GM18909 (cell line): ENCODE results near the gene FAM9C.

Experiments used
- ATAC-seq: cut with Tn5 transposase; IDR thresholded peaks from one replicate; pipeline ENCODE4 v1.9.1; 2021; ENCODE audit warnings: mild to moderate bottlenecking; ENCODE audit not compliant: unreplicated experiment, poor library complexity

Gene FAM9C

DNA sequence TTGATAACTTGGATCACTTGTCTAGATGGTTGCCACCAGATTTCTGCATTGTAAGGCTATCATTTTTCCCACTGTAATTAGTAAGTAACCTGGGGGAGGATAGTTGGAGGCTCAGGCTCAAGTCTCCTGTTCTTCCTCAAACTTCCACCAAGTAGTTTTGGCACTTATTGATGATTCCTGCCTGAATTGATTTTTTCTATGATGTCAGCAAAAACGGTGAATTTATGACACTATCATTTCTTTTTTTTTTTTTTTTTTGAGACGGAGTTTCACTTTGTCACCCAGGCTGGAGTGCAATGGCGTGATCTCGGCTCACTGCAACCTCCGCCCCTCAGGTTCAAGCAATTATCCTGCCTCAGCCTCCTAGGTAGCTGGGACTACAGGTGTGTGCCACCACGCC, 57.1 kb downstream of the FAM9C start:
- no peak for ATAC-seq

- no peak for ATAC-seq
These were observed 57.5 kb downstream of the FAM9C start for GRCh38 chrX:12986886-12987285.

- ATAC-seq: peak; percentile 56
These were observed 58.1 kb downstream of the FAM9C start for GRCh38 chrX:12986164-12986779.
